Uterus (tissue), 2 donors: Measurements from ENCODE around the gene SLC51B.

Experiments used
- POLR2A ChIP-seq, 2 donors: fragments of 450-650 bp; IDR thresholded peaks; one replicate each; pipeline ENCODE4 v1.6.1; 2016; ENCODE audit warnings: antibody characterized with exemption in 2 of 2, mild to moderate bottlenecking in 1 of 2, moderate library complexity in 1 of 2
- TF ChIP-seq, protein P1 (sequence below), 4 experiments: fragments of 200-600 bp in 2 of 4; fragments of 450-650 bp in 2 of 4; sonication (generic) in 2 of 4; IDR thresholded peaks; one replicate each; pipeline ENCODE4 v1.5.1; 2016 to 2019; ENCODE audit warnings: antibody characterized with exemption in 4 of 4, mild to moderate bottlenecking in 2 of 4, moderate library complexity in 1 of 4

DNA sequence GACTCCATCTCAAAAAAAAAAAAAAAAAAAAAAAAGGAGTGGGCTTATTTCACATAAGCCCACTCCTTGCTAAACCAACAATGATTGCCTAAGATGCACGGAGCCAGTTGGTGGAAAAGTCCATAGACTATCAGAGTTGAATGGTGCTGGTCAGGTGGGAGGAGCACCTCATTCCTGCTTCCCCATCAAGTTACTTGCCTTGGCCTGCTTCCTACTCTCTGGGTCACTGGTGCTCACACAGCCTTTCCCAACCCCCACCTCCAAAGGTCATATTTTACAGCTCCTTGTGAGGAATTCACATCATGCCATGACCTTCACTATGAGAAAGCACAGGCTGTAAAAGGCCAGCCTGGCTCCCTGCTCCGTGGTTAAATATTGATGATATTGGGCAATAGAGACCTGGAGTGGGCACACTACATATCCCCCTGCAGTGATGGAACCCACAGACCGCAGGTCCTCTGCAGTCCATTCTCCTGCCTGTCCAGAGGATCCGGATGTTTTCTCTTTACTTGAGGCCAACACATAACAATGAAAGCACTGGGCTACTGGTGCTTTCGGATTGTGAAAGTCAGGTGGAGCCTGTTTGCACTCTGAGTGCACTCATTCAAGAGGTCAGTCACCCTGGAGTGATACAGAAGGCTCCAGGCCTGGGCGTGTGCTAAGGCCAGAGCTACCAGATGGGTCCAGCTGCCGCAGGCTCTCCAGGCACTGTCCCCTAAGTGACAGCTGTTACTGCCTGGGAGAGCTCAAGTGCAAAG lies at the start of gene SLC51B:
- TF ChIP-seq, protein P1, sequence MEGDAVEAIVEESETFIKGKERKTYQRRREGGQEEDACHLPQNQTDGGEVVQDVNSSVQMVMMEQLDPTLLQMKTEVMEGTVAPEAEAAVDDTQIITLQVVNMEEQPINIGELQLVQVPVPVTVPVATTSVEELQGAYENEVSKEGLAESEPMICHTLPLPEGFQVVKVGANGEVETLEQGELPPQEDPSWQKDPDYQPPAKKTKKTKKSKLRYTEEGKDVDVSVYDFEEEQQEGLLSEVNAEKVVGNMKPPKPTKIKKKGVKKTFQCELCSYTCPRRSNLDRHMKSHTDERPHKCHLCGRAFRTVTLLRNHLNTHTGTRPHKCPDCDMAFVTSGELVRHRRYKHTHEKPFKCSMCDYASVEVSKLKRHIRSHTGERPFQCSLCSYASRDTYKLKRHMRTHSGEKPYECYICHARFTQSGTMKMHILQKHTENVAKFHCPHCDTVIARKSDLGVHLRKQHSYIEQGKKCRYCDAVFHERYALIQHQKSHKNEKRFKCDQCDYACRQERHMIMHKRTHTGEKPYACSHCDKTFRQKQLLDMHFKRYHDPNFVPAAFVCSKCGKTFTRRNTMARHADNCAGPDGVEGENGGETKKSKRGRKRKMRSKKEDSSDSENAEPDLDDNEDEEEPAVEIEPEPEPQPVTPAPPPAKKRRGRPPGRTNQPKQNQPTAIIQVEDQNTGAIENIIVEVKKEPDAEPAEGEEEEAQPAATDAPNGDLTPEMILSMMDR (IDR thresholded peaks at IDR 0.05) = no peak
- no peak for TF ChIP-seq POLR2A (IDR thresholded peaks at IDR 0.05)
